Stimulated activated CD8-positive, alpha-beta memory T cell treated with anti-CD3 and anti-CD28 coated beads, Interleukin-4, amount 100 ng/mL, for 4 hours (primary cell): ENCODE data around the gene CHFR.
"Not testable (repeated sequence)": the region's sequence is repeated elsewhere in the genome, so short reads cannot be mapped to it uniquely, and the experiment has no call there.

Experiments used
- DNase-seq, 2 donors: peaks; one replicate each; pipeline ENCODE4 v3.0.0-alpha.2; 2020; ENCODE audit warnings: low read depth in 2 of 2, low spot score in 1 of 2

CHFR gene, protein sequence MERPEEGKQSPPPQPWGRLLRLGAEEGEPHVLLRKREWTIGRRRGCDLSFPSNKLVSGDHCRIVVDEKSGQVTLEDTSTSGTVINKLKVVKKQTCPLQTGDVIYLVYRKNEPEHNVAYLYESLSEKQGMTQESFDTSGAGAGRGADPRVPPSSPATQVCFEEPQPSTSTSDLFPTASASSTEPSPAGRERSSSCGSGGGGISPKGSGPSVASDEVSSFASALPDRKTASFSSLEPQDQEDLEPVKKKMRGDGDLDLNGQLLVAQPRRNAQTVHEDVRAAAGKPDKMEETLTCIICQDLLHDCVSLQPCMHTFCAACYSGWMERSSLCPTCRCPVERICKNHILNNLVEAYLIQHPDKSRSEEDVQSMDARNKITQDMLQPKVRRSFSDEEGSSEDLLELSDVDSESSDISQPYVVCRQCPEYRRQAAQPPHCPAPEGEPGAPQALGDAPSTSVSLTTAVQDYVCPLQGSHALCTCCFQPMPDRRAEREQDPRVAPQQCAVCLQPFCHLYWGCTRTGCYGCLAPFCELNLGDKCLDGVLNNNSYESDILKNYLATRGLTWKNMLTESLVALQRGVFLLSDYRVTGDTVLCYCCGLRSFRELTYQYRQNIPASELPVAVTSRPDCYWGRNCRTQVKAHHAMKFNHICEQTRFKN

GRCh38 chr12:132887513-132888351 is at the start of gene CHFR:
Gene CHFR (minus strand): TSS chr12:132887605. CDS start chr12:132887328, 277 bp downstream.
- peak; percentile 77 to 90 for DNase-seq

DNA sequence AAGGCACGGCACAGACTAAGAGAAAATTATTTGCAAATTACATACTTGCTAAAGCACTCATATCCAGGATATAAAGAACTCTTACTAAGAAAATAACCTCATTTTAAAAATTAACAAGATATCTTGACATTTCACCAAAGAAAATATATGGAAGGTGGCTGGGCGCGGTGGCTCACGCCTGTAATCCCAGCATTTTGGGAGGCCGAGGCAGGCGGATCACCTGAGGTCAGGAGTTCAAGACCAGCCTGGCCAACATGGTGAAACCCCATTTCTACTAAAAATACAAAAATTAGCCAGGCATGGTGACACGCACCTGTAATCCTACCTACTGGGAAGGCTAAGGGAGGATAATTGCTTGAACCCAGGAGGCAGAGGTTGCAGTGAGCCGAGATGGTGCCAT is 49.5 kb upstream of the CHFR start:
- DNase-seq = not testable (repeated sequence)

DNA sequence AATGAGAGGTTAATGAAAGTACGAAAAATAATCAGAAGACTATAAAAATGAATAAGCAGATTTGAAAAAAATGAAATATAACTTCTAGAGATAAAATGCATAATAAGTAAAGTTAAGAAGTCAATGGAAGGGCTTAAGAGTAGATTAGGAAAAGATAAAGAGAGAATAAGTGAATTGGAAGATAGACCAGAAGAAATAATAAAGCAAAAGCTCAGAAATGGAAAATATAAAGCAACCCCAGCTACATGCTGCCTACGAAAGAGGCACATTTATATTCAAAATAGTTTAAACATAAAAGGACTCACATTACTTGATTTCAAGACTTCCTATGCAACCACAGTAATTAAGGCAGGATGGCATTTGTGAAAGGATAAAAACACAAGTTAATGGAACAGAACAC is 48.8 kb upstream of the CHFR start:
- DNase-seq = no peak

DNA sequence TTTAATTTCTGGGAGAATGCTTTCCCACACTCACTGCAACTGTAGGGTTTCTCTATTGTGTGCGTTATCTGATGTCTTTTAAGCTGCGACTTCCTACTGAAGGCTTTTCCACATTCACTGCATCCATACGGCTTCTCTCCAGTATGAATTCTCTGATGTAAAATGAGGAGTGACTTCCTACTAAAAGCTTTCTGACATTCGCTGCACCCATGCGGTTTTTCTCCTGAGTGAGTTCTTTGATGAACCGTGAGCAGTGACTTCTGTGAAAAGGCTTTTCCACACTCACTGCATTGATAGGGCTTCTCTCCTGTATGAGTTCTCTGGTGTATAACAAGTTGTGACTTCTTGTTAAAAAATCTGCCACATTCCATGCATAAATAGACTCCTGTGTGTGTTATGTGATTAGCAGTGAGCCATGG is 39.0 kb upstream of the CHFR start:
- DNase-seq = no peak

GRCh38 chr12:132925597-132926414 is 38.4 kb upstream of the CHFR start:
- no peak for DNase-seq

DNA sequence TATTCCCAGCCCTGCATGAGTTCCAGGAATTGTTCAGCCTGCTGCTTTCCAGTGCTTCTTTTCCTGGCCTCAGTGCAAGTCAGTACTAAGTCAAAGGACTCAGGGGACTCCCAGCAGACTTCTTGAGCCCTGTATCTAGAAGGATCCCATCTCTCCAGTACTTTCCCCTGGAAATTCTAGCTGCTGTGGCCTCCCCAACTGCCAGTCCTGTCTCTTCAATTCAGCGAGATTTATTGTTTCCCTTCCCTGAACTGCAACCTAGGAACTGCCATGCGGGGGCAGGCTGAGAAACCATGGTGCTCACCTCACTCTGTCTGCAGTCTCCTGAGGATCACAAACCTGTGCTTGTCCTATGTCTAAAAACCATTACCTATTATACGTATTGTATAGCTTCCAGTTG is 37.0 kb upstream of the CHFR start:
- DNase-seq = no peak

DNA sequence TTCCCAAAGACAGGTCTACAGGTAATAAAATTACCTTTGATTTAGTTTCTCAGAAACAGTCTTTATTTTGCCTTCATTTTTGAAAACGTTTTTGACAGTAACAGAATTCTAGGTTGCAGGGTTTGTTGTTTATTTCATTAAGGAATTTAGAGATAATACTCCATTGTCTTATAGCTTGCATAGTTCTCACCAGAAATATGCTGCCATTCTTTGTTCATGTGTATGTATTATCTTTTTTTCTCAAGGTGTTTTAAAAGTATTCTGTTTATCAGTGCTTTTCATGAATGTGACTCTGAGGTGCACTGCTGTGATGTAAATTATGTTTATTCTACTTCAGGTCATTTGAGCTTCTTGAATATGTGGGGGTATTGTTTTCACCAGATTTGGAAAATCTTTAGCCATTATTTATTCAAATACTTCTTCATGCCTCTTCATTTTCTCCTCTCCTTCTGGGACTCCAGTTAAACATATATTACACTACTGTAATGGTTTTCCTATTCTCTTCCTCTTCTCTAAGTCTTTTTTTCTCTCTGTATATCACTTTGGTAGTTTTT is 36.0 kb upstream of the CHFR start:
- DNase-seq = no peak

- DNase-seq = no peak
These were observed 35.3 kb upstream of the CHFR start for GRCh38 chr12:132922676-132923075.

DNA sequence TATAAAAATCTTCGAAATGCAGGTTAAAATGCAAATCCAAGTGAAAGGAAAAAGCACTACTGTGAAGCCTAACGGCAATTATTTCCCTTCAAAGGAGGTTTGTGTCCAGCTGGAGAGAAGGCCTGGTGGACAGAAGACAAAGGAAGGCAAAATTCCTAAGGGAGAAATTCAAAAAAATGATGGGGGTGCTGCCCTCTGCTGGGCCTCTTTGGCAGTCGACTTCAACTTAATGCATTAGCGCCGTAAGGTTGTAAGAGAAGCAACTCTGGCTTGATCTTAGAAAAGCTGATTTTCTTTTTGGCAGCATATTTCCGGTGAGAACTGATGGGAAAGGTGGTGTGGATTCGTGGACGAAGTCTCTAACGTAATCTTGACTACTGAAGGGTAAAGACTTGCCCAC is 34.3 kb upstream of the CHFR start:
- no peak for DNase-seq

GRCh38 chr12:132918680-132919079 is 31.3 kb upstream of the CHFR start:
- DNase-seq = no peak

DNA sequence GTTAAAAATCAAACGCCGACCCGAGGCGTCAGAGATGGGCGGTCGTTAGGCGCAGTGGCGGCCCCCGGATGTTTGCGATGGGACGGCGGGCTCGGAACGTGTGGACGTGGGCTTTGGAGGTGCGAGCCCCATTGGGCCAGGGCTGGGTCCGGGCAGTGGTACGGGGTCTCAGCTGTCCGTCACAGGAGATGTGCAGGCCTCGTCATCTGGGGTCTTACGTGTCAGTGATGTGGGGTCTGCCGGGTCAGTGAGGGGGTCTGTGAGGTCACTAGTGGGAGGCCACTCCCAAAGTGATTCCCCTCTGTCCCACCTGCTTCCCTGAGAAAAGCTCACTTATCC is 21.6 kb upstream of the CHFR start:
- DNase-seq = no peak

- peak; percentile 91 to 97 for DNase-seq
These were observed 21.0 kb upstream of the CHFR start for GRCh38 chr12:132908145-132909029.

DNA sequence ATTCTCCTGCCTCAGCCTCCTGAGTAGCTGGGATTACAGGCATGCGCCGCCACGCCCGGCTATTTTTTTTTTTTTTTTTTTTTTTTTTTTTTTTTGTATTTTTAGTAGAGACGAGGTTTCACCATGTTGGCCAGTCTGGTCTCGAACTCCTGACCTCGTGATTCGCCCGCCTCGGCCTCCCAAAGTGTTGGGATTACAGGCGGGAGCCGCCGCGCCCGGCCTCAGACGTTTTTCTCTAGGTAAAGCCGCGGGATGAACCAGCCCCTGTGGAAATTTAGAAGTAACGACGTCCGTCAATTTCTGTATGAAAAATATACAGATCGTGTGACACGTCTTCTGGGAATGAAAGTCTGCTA is 20.4 kb upstream of the CHFR start:
- not testable (repeated sequence) for DNase-seq

DNA sequence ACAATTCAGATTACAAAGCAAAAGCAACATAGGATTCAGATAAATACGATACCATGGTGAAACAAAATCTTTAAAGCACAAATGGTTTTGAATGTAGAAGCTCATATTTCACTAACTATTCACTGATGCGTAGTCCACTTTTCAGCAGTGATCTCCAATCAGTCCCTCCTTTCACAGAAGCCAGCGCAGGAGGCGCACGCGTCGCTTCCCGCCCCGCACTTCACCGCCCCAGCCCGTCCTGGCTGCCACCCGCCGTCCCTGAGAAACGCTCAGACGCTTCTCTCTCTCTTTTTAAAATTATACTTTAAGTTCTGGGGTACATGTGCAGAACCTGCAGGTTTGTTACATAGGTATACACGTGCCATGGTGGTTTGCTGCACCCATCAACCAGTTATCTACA is 19.8 kb upstream of the CHFR start:
- no peak for DNase-seq

- peak; percentile 74 to 78 for DNase-seq
These were observed 17.4 kb upstream of the CHFR start for GRCh38 chr12:132904718-132905328.

- DNase-seq = no peak
These were observed 11.6 kb upstream of the CHFR start for GRCh38 chr12:132899033-132899432.

GRCh38 chr12:132888852-132889251 is 1.4 kb upstream of the CHFR start:
- no peak for DNase-seq

DNA sequence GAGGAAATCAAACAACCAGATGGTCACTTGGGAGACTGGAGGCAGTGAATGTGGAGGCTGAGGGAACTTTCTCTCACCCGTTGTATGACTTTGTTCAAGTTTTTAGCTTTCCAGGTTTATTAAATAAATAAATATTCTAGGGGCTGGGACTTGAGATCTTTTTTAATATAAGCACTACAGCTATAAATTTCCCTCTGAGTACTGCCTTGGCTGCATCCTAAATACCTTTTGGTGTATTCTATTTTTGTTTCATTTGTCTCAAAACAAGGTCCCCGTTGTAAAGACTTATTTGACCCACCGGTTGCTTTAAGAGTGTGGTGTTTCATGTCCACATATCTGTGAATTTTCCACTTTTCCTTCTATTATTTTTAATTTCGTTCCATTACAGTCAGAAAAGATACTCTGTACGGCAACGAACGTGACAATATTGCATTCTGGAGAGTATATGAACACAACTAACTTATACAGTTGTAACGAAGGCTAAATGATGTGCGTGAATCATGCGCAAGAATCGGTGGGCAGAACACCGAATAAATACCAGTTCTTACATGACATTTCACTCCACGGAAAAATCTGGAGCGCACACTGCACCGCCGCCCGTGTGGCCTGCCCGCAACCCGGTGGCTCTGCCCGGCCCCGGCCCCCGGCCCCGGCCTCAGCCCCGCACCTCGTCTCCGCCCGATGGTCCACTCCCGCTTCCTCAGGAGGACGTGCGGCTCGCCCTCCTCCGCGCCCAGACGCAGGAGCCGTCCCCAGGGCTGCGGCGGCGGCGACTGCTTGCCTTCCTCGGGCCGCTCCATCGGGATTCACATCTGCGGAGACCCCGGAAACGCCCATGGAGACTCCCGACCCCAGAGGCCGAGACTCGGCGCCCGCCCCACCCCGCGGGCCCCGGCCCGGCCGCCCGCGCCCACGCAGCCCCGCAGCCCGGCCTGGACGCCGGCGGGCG is 602 bp downstream of the CHFR start:
- no peak for DNase-seq
